Activated gamma-delta T cell treated with Interleukin-2 at 50 U/mL for 16 hours (primary cell): ENCODE data around the gene AKAP1.

Source experiments
- DNase-seq: peaks from one replicate; pipeline ENCODE4 v3.0.0-alpha.2; 2020

The AKAP1 gene

DNA sequence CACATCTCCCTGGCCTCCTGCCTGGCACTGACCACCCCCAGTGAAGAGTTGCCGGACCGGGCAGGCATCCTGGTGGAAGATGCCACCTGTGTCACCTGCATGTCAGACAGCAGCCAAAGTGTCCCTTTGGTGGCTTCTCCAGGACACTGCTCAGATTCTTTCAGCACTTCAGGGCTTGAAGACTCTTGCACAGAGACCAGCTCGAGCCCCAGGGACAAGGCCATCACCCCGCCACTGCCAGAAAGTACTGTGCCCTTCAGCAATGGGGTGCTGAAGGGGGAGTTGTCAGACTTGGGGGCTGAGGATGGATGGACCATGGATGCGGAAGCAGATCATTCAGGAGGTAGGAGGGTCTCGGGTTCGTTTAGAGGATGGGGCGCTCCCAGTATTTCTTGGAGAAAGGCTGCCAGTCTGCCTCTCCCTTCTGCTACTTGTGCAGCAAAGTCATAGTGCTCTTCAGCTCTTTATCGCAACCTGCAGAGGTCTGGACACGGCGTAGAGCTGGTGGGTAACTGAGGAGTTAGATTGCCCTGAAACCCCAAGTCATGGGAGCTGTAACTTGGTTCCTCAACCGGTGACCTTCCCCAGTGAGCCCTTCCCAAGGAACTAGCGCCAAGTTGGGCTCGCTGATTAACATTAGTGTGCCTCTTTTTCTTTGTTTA is 21.9 kb downstream of the AKAP1 start:
- no peak for DNase-seq

DNA sequence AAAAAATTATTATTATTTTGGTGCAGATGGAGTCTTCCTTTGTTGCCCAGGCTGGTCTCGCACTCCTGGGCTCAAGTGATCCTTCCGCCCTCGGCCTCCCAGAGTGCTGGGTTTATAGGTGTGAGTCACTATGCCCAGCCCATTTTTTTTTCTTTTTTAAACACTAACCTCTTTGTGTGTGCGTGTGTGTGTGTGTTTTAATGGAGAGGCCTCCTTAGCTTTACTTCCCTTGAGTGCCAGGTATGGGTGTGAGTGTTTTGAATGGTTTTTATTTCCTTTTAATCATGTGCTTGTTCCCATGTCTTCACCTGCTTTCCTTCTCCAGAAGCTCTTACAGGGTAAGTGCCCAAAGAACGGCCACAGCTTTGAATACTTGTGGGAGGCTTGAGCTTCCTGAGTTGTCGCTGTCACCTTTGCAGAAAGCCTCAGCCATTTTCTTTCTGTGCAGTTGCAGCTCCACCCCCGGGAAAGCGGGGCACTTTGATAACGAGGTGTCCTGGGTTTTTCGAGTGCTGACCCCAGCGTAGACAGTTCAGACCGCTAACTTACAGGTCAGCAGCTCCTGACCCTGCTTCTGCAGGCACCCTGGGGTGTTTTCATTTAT is 22.6 kb downstream of the AKAP1 start:
- DNase-seq: no peak

DNA sequence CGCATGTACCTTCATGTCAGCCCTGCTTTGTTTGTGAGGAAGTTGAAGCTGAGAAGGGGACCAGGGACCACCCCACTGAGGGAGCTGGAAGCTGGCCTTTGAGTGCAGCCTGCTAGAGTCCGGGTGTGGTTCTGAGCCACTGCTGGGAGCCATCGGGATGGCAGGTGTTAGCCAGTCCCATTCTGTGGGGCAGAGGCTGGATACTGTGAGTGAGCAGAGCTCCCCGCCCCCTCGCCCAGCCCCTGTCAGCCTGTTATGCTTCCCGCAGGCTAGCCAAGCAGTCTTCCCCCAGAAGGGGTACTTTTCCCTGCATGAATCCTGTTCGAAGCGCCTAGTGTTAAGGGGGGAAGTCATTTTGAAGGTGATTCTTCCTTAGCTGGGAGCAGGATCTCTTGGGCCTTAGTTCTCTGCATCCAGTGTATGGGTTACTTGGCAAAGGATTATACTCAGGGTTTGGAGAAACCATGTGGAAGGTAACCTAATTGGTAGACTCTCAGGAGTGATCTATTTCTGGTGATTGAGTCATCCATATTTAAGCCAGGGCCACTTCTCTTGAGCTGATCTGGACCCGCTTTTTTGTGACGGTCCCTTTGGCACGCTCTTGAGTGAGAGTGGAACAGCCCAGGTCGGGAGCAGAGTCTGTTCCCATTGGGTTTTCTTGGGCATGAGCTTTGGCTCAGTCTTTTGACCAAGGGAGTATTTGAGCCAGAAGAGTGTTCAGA is 23.8 kb downstream of the AKAP1 start:
- no peak for DNase-seq

DNA sequence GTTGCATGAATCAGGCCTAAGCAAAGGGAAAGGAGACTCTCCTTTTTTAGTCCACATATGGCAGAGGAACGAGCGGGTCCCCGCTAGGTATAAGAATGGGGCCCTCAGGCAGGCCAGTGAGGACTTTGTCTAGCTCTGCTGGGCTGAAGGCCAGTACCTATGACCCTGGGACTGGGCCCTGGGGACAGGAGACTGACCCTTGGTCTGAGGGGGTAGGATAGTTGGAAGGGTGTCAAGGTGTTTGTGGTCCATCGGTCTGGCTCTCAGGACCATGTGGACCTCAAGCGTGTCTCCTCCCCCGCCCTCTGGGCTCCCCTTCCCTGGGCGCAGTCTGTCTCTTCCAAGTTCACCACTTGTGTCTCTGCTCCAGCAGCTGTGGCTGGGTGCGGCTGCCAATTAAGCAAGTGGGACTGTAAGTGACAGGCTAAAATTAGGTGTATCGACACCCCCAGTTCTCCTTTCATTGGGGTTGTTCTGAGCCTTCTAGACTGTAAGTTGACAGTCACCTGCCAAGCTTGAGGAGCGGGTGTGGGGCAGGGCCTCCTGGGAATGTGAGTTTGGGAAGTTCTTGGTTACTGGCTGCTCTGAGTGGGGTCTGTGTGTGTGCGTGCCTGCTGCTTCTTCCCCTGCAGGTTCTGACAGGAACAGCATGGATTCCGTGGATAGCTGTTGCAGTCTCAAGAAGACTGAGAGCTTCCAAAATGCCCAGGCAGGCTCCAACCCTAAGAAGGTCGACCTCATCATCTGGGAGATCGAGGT is 24.5 kb downstream of the AKAP1 start:
- DNase-seq: no peak

DNA sequence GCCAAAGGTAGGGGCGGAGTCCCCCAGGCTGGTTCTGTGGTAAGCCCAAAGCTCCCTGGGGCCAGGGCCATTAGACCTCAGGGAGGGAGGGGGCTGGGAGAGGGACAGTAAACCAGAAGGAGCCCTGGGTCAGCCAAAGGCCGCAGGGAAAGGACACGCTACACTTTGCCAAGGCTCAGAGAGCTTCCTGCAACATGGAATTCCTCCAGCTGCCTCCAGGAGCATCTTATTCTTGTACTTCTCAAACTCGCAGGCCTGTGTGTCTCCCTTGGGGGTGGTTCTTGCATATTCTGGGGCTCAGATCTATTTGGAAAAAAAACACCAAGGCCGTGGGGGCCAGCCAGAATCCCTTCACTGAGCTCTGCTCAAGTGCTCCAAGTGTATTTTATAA is 25.1 kb downstream of the AKAP1 start:
- no peak for DNase-seq

DNA sequence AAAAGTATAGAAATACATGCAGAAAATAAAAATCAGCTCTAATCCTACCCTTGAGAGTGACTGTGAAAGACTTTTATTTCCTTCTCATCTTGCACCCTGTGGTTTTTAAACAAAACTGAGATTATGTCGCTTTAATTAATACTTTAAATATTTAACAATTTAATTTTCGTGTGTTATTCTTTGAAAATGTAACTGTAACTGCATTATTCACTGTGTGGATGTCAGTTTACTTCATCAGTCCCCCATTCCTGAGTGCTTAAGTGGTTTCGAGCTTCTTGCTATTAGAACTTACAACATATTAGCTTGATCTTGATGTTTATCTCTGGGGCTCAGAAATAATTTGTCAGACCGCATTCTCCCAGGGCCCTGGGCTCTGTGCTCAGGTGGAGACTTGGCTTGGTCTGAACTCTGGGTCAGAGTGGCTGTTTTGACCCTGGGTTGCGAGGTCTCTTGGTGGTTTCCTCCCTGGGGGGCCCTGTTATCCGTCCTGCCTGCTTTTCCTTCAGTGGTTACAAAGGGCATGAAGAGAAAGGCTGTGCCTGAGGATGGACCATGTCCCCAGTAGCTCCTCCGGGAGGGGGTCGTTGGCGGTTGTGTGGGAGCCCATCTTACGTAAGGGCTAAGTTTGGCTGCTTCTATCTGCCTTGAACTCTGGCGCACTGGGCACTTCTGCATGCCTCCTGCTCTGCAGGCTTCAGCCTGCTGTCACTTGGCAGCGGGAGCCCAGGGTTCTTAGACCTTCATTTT is 25.7 kb downstream of the AKAP1 start:
- DNase-seq: no peak

DNA sequence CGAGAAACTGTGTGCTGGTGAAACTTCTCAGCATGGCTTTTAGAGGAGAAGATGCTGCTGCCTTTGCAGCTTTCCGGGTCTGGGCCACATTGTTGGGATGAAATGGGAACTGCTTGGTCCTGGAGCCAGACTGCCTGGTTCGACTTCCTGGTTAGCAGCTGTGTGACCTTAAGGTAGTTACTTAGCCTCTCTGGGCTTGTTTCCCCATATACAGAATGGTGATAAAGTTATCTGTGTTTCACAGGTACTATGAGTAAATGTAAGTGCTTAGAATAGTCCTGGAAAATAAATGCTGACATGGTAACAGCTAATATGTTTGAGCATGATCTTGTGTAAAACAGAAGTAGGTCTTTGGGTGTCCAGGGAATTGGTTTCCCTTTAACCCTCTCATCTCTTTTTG is 26.3 kb downstream of the AKAP1 start:
- no peak for DNase-seq

DNA sequence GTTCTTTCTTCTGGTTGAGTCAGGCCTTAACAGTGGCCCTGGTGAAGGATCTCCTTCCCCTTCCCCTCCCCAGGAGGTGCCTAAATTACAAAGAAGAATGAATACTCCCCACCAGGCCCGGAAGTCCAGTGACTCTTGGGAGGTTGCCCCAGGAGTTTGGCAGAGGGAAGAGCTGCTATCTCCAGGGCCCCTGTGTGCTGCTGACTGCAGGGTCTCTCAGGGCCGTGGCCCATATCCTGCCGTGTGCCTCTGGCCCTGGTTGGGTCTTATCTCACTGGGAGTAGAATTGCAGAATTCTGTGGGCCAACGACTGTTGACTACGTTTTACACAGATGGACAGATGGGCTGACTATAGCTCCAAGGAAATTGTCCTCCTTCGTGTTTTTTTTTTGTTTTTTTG is 28.0 kb downstream of the AKAP1 start:
- no peak for DNase-seq

DNA sequence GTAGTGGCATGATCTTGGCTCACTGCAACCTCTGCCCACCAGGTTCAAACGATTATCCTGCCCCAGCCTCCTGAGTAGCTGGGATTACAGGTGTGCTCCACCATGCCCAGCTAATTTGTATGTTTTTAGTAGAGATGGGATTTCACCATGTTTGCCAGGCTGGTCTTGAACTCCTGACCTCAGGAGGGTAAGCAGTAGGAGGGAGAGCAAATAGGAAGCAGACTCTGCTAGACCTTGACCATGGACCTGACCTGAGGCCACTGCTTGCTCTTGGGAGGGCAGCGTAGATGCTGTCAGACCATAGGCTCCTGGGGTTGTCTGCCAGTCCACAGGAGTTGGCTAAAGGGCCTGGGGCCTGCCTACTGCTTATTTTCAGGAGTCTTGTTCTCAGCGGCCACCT is 28.6 kb downstream of the AKAP1 start:
- no peak for DNase-seq

DNA sequence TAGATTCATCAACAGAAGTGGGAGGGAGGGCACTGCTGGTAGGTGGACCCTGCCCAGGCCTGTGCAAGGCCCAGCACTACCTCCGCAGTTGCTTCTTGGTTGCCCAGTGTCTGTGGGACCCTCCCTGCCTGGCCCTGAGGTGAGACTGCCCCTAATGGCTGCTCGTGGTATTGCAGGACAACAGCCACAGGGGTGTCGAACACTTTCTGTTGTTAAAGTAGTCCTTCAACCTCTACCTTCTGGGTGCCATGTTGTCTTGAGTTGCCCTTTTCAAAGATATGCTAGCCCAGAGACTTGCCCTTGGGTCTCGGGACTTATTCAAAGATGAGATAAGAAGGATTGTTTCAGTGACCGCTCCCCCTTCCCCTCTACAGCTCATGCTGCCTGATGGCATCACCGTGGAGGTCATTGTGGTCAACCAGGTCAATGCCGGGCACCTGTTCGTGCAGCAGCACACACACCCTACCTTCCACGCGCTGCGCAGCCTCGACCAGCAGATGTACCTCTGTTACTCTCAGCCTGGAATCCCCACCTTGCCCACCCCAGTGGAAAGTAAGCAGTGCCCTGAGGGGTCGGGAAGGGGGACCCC is 29.1 kb downstream of the AKAP1 start:
- peak; percentile 63 for DNase-seq

DNA sequence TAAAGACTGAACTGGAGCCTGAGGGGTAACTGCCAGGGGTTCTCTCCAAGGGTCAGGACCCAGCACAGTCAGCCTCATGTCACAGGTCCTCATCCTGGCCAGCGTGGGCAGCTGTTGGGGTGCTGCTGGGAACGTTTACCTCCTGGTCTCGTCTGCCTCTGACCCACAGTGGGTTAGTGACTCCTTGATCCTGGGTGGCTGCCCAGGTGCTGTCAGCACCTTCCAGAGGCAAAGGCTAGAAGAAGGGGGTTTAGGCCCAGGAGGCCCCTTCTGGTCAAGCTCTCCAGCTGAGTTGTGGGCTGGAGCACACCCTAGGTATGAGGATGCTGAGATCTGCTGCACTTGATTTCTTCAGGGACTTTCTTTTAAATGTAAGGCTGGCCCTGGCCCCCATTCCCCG is 30.3 kb downstream of the AKAP1 start:
- DNase-seq: no peak

DNA sequence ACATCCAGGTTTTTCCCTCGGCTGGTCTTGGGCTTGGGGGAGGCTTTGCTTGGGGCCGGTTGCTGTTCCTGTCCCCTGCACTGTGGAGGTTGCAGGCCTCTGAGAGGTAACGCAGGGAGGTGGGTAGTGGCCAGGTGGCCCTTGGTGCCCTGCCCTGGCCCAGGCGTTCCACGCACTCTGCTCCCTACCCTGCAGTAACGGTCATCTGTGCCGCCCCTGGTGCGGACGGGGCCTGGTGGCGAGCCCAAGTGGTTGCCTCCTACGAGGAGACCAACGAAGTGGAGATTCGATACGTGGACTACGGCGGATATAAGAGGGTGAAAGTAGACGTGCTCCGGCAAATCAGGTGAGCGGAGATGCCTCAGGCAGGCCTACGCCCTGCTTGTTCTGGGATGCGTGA is 30.9 kb downstream of the AKAP1 start:
- no peak for DNase-seq

DNA sequence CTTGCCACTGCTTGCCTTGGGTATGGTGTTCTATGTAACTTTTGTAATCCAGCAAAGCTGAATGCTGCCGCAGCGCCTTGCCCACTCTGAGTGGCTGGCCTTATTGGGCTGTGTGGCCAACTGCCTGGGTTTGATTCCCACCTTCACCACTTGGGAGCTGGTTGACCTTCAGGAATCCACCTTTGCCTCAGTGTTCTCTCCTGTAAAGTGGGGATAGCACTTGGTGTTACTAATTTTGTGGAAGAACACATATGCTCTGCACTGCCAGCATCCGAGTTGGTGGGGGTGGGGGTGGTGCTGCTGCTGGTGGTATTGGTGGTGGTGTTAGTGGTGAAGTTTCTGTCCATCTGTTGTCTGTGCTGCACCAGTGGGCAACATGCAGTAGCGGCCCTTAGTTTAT is 32.8 kb downstream of the AKAP1 start:
- DNase-seq: no peak

DNA sequence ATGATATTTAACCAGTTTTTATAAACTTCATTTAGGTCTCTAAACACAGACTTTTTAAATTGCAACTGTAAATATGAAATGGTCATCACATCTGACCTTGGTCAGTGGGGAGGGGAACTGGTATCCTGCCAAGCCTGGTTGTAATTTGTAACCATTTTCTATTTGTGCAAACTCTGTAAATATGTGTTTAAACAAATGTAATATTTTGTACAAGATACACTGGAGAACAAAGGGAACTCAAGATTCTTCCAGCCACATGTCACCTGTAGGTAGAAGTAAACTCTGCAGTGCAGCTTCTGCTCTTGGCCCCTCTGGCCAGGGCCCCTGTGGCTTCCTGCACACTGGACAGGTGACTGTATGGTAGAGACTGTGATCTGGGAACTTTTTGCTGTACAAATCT is 35.8 kb downstream of the AKAP1 start:
- DNase-seq: no peak

DNA sequence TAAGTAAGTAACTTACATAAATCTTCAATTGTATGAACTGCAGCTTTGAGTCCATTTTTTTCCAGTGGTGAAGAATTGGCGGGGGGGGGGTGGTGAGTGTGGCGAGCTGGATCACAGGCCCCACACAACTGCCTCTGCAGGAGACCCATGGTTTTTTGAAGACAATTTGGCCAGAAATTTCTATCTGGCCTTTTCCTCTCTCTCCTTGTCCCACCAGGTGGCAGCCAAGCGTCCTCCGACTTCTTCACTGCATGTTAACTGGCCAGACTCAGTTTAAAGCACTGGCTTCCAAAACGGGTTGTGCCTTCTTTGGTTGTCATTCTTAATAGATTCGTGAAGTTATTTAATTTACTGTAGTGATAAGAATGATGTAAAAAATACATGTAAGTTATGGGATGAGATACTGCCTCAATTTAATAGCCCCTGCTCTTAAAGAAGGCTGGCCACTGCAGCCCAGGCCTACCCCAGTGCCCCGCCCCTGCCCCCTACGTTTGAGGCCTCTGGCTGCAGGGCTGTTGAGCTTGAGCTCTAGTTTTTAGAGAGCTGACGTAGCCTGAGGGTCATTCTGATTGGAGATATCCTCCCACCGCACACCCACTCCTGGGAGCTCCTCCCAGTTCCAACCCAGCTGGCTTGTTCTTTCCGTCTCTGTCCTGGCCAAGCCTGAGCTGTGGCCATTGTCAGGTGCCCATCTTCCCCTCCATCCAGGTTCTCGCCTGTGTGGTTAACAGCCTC is 36.4 kb downstream of the AKAP1 start:
- no peak for DNase-seq

DNA sequence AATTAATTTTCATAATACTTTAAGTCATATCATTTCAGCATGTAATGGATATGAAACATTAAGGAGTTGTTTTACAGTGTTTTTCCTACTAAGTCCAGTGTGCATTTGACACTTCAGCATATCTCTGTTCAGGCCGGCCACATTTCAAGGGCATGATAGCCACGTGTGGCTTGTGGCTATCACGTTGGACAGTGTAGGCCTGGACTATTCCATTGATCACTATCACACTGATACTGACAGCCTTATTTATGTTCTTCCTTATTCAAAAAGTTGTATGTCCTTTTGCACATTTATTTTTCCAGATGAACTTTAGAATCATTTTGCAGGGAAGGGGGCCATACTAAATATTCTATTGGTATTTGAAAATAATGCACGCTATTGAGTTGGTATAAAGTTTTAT is 39.0 kb downstream of the AKAP1 start:
- no peak for DNase-seq

DNA sequence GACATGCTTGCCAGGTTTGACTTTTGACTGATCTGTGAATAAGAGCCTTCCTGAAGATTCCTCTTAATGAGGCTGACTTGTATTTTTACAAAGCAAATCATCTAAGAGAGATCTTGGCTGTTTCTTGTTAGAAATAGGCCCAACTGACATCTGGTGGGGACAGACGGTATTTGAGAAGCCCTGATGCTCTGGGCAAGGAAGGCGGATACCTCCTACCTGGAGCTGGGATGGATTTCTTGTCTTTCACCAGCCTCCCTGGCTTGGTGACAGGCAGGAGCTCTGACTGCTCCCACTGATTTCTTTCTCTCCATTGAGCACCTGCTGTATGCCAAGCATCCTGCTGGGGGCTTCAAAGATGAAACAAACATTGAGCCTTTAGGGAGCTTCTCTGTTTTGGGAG is 40.4 kb downstream of the AKAP1 start:
- DNase-seq: no peak

DNA sequence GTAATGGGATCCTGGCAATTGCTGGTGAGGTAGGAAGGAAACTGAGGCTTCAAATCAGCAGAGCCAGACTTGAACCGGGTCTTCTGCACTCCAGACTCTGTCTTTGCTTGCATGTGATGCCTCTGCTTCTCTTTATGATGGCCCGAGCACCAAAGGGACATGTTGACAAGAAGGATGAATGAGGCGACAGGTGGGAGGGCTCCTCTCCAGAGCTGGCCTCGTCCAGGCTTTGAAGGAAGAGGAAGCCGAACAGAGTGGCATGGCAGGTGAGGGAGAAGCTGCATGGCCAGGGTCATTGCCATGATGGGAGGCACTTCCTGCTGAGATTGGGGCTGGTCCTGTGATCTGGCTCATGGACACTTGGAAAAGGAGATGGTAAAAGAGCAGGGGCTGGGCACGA is 40.8 kb downstream of the AKAP1 start:
- DNase-seq: no peak

DNA sequence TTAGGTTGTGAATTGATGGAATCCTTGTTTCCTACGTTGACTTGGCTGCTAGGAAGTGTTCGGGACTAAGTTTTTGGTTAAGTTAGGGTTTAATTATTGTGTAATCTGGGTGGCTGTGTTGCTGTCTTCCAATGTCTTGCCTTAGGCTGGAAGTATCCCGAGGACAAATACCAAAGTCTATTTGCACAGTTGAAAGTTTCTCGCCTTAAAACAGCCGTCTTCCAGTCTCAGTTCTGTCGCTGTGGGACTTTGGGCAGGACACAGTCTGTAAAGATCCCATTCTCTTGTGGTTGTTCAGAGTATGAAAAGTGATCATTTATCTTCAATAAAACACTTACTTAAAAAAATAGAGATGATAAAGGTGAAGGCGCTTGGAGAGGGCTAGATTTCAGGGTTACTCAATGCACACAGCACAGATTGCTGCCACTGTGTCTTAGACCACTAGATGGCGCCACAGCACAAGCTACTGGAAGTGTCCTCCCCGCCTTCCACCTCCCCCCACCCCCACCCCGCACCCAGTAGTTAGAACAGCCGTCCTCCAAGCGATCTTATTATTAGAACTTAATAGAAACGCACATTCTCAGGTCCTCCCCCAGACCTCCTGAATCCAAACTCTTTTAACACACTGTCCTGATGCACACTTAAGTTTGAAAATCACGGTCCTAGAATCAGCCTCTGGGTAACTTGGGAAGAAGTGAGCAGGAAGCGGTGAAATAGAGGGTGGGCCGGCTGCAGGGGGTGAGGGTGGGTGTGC is 45.8 kb downstream of the AKAP1 start:
- peak; percentile 83 for DNase-seq

DNA sequence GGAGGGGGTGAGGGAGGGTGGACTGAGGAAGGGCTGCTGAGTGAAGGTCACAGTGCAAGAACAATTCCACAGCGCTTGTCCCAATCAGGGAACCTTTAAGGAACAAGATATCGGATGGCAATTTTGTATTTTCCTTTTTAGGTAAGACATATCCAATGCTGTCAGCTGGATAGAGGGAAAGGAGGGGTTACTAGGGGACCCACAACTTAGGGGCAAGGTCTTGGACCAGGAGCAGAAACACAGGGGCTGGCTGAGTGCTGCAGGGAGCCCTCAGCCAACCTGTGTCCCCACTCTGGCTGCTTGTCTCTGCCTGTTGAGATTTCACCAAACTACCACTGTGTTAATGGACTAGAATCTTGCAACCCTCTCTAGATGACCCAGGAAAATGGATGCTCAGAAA is 47.6 kb downstream of the AKAP1 start:
- DNase-seq: no peak

DNA sequence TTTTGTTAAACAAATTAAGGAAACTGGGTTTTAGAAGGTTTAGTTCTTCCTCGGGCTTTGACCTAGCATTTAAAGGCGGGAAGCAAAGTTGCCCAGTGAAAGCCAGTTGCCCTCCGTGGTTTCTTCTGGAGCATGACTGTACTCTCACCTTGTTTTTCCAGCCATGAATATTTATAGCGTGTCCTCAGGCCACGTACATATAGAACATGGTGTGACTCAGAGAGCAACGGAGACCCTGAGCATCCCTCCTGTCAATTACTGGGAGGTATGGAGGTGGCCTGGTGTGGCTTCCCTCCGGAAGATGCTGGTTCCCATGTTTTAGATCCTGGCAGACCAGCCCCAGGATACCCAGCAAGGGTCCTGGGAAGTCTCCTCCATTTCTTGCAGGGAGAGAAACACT is 48.4 kb downstream of the AKAP1 start:
- DNase-seq: no peak
